Measurements from ENCODE around the gene ATG2A. TPM values are rescaled to one million over a fixed set of nuclear protein-coding genes. Genes with fewer than 3 reads are reported as not detected.

ATG2A gene
- total and polyA plus RNA-seq, 2 donors (not counting 3 experiments of a cell fraction or from before 2014, with no cell fraction given): 13.4 to 24.3 TPM

DNA sequence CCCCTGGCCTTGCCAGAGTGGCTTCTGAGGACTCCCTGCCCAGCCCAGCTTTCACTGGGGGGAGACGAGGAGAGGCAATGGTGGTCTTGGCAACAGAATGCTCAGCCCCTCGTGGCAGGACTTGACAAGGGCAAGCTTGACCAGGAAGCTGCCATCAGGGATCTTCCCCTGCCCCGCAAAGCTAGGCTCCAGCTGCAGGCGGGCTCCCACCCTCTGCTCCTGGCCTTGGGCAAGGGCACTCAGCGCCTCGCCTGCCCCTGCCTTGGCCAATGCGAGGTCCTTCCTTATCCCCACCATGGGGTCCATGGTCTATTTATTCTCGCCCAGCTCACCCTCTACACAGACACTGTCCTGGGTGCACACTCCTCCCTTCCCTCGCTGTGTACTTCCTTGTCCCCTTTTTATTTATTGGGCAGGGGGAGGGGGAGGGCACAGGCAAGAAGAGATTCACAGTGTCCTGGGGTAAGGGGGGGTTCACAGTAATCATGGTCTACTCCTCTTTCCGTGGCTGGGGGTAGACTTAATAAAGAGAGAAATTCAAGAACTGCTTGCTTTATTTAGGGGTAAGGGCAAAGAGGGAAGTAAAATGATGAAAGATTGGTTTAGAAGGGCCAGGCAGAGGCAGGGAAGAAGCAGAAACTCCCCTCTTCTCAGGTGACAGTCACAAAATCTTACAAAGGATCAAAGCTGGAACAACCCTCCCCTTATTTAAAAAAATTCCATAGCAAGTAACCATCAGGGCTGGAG lies 17.1 kb upstream of the ATG2A start:
- Histone ChIP-seq H4K20me1 (replicated peaks; ENCODE audit: control insufficient read depth, extremely low read depth, insufficient read depth, low read length) (no peaks in the 10 kb centered on the region), H3K4me3 (replicated peaks in 1 of 3; ENCODE audit: insufficient read depth in 1 of 3, low read depth in 1 of 3, low read length in 3 of 3) (no peak overlapping the region), H3K4me2 (ENCODE audit: insufficient read depth, low read length) (no peak overlapping the region), H3K36me3 (ENCODE audit: control insufficient read depth in 2 of 2, extremely low read depth in 1 of 2, insufficient read depth in 2 of 2, low read length in 2 of 2) (peaks cover 3 to 32% of the 10 kb centered on the region in 2 experiments), H3K79me2 (ENCODE audit: control insufficient read depth, insufficient read depth, low read length) (no peaks in the 10 kb centered on the region), H2AFZ (ENCODE audit: low read depth, low read length) (no peak overlapping the region), H3K27me3 (ENCODE audit: control insufficient read depth in 2 of 2, insufficient read depth in 2 of 2, low read length in 2 of 2) (no peaks in the 10 kb centered on the region), H3K4me1 (ENCODE audit: control insufficient read depth, extremely low read depth, insufficient read depth, low read length) (no peaks in the 10 kb centered on the region), H3K9me1 (replicated peaks; ENCODE audit: control insufficient read depth, extremely low read depth, insufficient read depth, low read length) (no peaks in the 10 kb centered on the region), H3K9ac (replicated peaks; ENCODE audit: extremely low read depth, insufficient read depth, low read length) (no peak overlapping the region), H3K9me3 (replicated peaks; ENCODE audit: control insufficient read depth, insufficient read depth, low read length) (no peaks in the 10 kb centered on the region), H3K27ac (ENCODE audit: insufficient read depth, low read depth, low read length) (no peak overlapping the region)
- no peak for FAIRE-seq
- POLR2A ChIA-PET: no interaction called here
- TF ChIP-seq POLR2A (IDR thresholded peaks at IDR 0.05; ENCODE audit: low read depth, low read length) (no peak), JUN (IDR thresholded peaks at IDR 0.05; ENCODE audit: borderline replicate concordance, insufficient read depth, insufficient read length, low read depth) (no peak), EZH2 (IDR thresholded peaks at IDR 0.05; ENCODE audit: borderline replicate concordance, low read depth, low read length, severe bottlenecking) (no peak), GATA2 (IDR thresholded peaks at IDR 0.05; ENCODE audit: insufficient read depth, insufficient read length, low read depth, low read length) (no peak), POLR2AphosphoS5 (IDR thresholded peaks at IDR 0.05; ENCODE audit: insufficient read depth, low read depth, low read length) (no peak), FOS (IDR thresholded peaks at IDR 0.05; ENCODE audit: borderline replicate concordance, insufficient read depth, low read length) (no peak), MYC (IDR thresholded peaks at IDR 0.05; ENCODE audit: low read depth, low read length) (no peak)
- TF ChIP-seq, protein P1, sequence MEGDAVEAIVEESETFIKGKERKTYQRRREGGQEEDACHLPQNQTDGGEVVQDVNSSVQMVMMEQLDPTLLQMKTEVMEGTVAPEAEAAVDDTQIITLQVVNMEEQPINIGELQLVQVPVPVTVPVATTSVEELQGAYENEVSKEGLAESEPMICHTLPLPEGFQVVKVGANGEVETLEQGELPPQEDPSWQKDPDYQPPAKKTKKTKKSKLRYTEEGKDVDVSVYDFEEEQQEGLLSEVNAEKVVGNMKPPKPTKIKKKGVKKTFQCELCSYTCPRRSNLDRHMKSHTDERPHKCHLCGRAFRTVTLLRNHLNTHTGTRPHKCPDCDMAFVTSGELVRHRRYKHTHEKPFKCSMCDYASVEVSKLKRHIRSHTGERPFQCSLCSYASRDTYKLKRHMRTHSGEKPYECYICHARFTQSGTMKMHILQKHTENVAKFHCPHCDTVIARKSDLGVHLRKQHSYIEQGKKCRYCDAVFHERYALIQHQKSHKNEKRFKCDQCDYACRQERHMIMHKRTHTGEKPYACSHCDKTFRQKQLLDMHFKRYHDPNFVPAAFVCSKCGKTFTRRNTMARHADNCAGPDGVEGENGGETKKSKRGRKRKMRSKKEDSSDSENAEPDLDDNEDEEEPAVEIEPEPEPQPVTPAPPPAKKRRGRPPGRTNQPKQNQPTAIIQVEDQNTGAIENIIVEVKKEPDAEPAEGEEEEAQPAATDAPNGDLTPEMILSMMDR (IDR thresholded peaks at IDR 0.05; ENCODE audit: extremely low read depth in 1 of 2, insufficient read depth in 1 of 2, low read depth in 1 of 2, low read length in 2 of 2): no peak
- TF ChIP-seq, protein P2, sequence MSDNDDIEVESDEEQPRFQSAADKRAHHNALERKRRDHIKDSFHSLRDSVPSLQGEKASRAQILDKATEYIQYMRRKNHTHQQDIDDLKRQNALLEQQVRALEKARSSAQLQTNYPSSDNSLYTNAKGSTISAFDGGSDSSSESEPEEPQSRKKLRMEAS (IDR thresholded peaks at IDR 0.05; ENCODE audit: insufficient read depth, insufficient read length): no peak
- dilution Hi-C loops (cut with MboI; ENCODE audit: extremely low pct_ligation_motif_present, low sequenced_read_pairs): no loop called here
- intact Hi-C loops (cut with micrococcal nuclease): no loop called here
- no TSS peak for BruUV-seq (replicated peaks)
- CTCF ChIA-PET: interaction anchor here (1.1 to 1.5 kb wide), 4 partner anchors 10 to 80 kb away, joined by 3 to 5 read pairs (median 3); partner anchors contain the start of genes ARL2, BATF2 and PPP2R5B
- DNase-seq (ENCODE audit: low read depth, low spot score): no peak
